ENCODE data around the gene CDH2.

The CDH2 gene

DNA sequence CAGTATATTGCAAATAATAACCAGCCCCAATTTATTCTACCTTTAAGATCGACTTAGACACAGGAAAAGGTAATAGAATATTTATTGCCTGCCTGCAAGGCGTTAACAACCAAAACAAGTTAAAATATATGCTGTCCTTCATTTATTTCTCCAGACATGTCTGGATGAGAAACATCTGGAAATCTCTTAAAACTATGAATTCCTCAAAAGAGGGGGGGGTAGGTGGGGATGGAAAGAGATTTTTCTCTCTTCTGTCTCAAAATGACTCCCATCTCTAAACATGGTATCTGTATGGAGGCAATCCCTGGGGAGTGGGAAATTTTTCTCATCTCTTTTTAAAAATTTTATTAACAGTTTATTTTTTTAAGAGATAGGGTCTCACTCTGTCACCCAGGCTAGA, 113.0 kb downstream of the CDH2 start:
- Histone ChIP-seq H3K9me3 (ENCODE audit: insufficient read depth, low read length) (no peaks in the 10 kb centered on the region), H4K20me1 (ENCODE audit: low read depth, low read length) (no peaks in the 10 kb centered on the region), H3K9me2 (replicated peaks; ENCODE audit: insufficient read depth, low read length) (no peaks in the 10 kb centered on the region; the same call in 1 of the 2 replicates), H3K4me2 (ENCODE audit: low read depth, low read length, poor library complexity, severe bottlenecking) (no peak overlapping the region), H3K27ac (ENCODE audit: low read depth, low read length) (no peak overlapping the region), H3K9ac (ENCODE audit: low read length) (no peak overlapping the region), H3K36me3 (ENCODE audit: low read length) (no peaks in the 10 kb centered on the region), H2AFZ (ENCODE audit: low read depth, low read length, severe bottlenecking) (no peak overlapping the region), H3K27me3 (ENCODE audit: low read length) (no peaks in the 10 kb centered on the region), H3F3A (ENCODE audit: insufficient read depth) (no peaks in the 10 kb centered on the region), H3K79me2 (ENCODE audit: insufficient read depth, low read length) (no peaks in the 10 kb centered on the region), H3K4me3 (ENCODE audit: insufficient read depth, low read length, poor library complexity, severe bottlenecking) (no peak overlapping the region)
- TF ChIP-seq EZH2phosphoT487 (conservative IDR thresholded peaks at IDR 0.05; ENCODE audit: low read length), result no peak
- TF ChIP-seq, protein P1, sequence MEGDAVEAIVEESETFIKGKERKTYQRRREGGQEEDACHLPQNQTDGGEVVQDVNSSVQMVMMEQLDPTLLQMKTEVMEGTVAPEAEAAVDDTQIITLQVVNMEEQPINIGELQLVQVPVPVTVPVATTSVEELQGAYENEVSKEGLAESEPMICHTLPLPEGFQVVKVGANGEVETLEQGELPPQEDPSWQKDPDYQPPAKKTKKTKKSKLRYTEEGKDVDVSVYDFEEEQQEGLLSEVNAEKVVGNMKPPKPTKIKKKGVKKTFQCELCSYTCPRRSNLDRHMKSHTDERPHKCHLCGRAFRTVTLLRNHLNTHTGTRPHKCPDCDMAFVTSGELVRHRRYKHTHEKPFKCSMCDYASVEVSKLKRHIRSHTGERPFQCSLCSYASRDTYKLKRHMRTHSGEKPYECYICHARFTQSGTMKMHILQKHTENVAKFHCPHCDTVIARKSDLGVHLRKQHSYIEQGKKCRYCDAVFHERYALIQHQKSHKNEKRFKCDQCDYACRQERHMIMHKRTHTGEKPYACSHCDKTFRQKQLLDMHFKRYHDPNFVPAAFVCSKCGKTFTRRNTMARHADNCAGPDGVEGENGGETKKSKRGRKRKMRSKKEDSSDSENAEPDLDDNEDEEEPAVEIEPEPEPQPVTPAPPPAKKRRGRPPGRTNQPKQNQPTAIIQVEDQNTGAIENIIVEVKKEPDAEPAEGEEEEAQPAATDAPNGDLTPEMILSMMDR (IDR thresholded peaks at IDR 0.05; ENCODE audit: insufficient read depth, low read length, poor library complexity, severe bottlenecking), result no peak

DNA sequence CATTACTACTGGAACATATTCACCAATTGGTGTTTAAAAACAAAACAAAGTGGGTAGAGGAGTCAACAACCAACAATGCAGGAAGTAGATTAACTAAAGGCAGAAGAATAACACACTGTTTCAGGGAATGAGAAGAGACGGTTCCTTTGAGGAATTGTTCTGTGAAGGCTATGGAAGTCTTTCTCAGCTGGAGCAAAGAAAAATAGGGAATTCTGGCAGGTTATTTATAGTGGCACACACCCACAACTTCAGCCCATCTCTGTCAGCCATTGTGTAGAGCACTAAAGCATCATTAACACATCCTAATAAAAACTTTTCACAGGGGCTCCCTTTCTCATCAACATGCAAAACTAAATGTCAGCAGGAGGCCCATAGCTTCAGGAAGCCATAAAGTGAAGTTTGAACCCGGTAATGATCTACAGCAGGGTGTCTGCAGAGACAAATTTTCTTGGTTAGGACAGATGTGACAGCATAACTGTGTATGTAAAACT, 113.6 kb downstream of the CDH2 start:
- Histone ChIP-seq H3F3A (ENCODE audit: insufficient read depth) (no peaks in the 10 kb centered on the region), H2AFZ (ENCODE audit: low read depth, low read length, severe bottlenecking) (no peak overlapping the region), H3K9me3 (ENCODE audit: insufficient read depth, low read length) (no peaks in the 10 kb centered on the region), H3K27me3 (ENCODE audit: low read length) (no peaks in the 10 kb centered on the region), H4K20me1 (ENCODE audit: low read depth, low read length) (no peaks in the 10 kb centered on the region), H3K4me2 (ENCODE audit: low read depth, low read length, poor library complexity, severe bottlenecking) (no peak overlapping the region), H3K9ac (ENCODE audit: low read length) (no peak overlapping the region), H3K36me3 (ENCODE audit: low read length) (no peaks in the 10 kb centered on the region), H3K9me2 (replicated peaks; ENCODE audit: insufficient read depth, low read length) (no peaks in the 10 kb centered on the region; the same call in 1 of the 2 replicates), H3K79me2 (ENCODE audit: insufficient read depth, low read length) (no peaks in the 10 kb centered on the region), H3K4me3 (ENCODE audit: insufficient read depth, low read length, poor library complexity, severe bottlenecking) (no peak overlapping the region), H3K27ac (ENCODE audit: low read depth, low read length) (no peak overlapping the region)
- TF ChIP-seq, protein P1 (IDR thresholded peaks at IDR 0.05; ENCODE audit: insufficient read depth, low read length, poor library complexity, severe bottlenecking), result no peak
- no peak for TF ChIP-seq EZH2phosphoT487 (conservative IDR thresholded peaks at IDR 0.05; ENCODE audit: low read length)

GRCh38 chr18:28062443-28062842, 114.5 kb downstream of the CDH2 start:
- Histone ChIP-seq H3K36me3 (ENCODE audit: low read length) (no peaks in the 10 kb centered on the region), H3K9me2 (replicated peaks; ENCODE audit: insufficient read depth, low read length) (no peaks in the 10 kb centered on the region; the same call in 1 of the 2 replicates), H3K9me3 (ENCODE audit: insufficient read depth, low read length) (no peaks in the 10 kb centered on the region), H3F3A (ENCODE audit: insufficient read depth) (no peaks in the 10 kb centered on the region), H3K4me3 (ENCODE audit: insufficient read depth, low read length, poor library complexity, severe bottlenecking) (no peak overlapping the region), H4K20me1 (ENCODE audit: low read depth, low read length) (no peaks in the 10 kb centered on the region), H3K27me3 (ENCODE audit: low read length) (no peaks in the 10 kb centered on the region), H3K27ac (ENCODE audit: low read depth, low read length) (no peak overlapping the region), H3K4me2 (ENCODE audit: low read depth, low read length, poor library complexity, severe bottlenecking) (no peak overlapping the region), H3K79me2 (ENCODE audit: insufficient read depth, low read length) (no peaks in the 10 kb centered on the region), H3K9ac (ENCODE audit: low read length) (no peak overlapping the region), H2AFZ (ENCODE audit: low read depth, low read length, severe bottlenecking) (no peak overlapping the region)
- TF ChIP-seq, protein P1 (IDR thresholded peaks at IDR 0.05; ENCODE audit: insufficient read depth, low read length, poor library complexity, severe bottlenecking), result no peak
- no peak for TF ChIP-seq EZH2phosphoT487 (conservative IDR thresholded peaks at IDR 0.05; ENCODE audit: low read length)
